OCI-LY7 (cell line): ENCODE data around the gene LCN6. TPM values are rescaled to one million over a fixed set of nuclear protein-coding genes. Genes with fewer than 3 reads are reported as not detected.

Experiments
- BruUV-seq: library from RNA; stranded (reverse); fragments of 400-500 nt; replicated peaks from 2 replicates; lab custom pipeline; 2021; lab: Mats Ljungman, UMichigan
- CTCF ChIA-PET: fragments of 300-600 bp; sonication (Branson Sonifier 250); formaldehyde crosslinking; loops from one replicate; lab custom pipeline; 2022; ENCODE audit warnings: antibody characterized with exemption; ENCODE audit not compliant: unreplicated experiment; lab: Charles Lee
- POLR2A ChIA-PET: fragments of 300-600 bp; sonication (Branson Sonifier 250); formaldehyde crosslinking; loops from one replicate; lab custom pipeline; 2022; ENCODE audit warnings: antibody characterized with exemption; lab: Charles Lee
- DNase-seq: peaks from one replicate; pipeline ENCODE4 v3.0.0-alpha.2; 2015; ENCODE audit warnings: low spot score
- H2AFZ ChIP-seq: fragments of 200-600 bp; sonication (generic), shearing (Covaris generic); 2 replicates; pipeline ENCODE4 v1.6.1; 2014; ENCODE audit warnings: mild to moderate bottlenecking, antibody characterized with exemption, low read length, moderate library complexity
- H3K27ac ChIP-seq: fragments of 200-600 bp; sonication (generic); 2 replicates; pipeline ENCODE4 v1.5.1; 2014; ENCODE audit warnings: mixed run types, low read depth, mild to moderate bottlenecking, moderate library complexity, low read length, inconsistent platforms; ENCODE audit not compliant: poor library complexity, severe bottlenecking
- H3K36me3 ChIP-seq: fragments of 200-600 bp; sonication (generic); 2 replicates; pipeline ENCODE4 v1.6.1; 2014; ENCODE audit warnings: mild to moderate bottlenecking, antibody characterized with exemption, low read length, moderate library complexity, mixed read lengths; ENCODE audit not compliant: insufficient read depth
- H3K4me1 ChIP-seq: fragments of 200-600 bp; sonication (generic); 2 replicates; pipeline ENCODE4 v1.5.1; 2014; ENCODE audit warnings: mild to moderate bottlenecking, low read length; ENCODE audit not compliant: insufficient read depth, poor library complexity, severe bottlenecking
- H3K4me2 ChIP-seq: fragments of 200-600 bp; sonication (generic); 2 replicates; pipeline ENCODE4 v1.6.1; 2014; ENCODE audit warnings: mild to moderate bottlenecking, low read length
- H3K4me3 ChIP-seq: fragments of 200-600 bp; sonication (generic); 2 replicates; pipeline ENCODE4 v1.5.1; 2014; ENCODE audit warnings: mild to moderate bottlenecking, low read depth, low read length; ENCODE audit not compliant: poor library complexity, severe bottlenecking
- H3K79me2 ChIP-seq: fragments of 200-600 bp; sonication (generic); 2 replicates; pipeline ENCODE4 v1.6.1; 2016; ENCODE audit warnings: low read depth, mild to moderate bottlenecking, low read length, moderate library complexity, mixed read lengths; ENCODE audit not compliant: insufficient read depth
- H3K9me2 ChIP-seq: fragments of 200-600 bp; sonication (generic); 2 replicates; pipeline ENCODE4 v1.6.1; 2016; ENCODE audit warnings: mild to moderate bottlenecking, low read length, mixed read lengths; ENCODE audit not compliant: insufficient read depth
- H3K9me3 ChIP-seq: fragments of 200-600 bp; sonication (generic); 2 replicates; pipeline ENCODE4 v1.6.1; 2014; ENCODE audit warnings: mild to moderate bottlenecking, mixed run types, low read length, mixed read lengths
- H4K20me1 ChIP-seq: fragments of 200-600 bp; sonication (generic); 2 replicates; pipeline ENCODE4 v1.6.1; 2014; ENCODE audit warnings: mild to moderate bottlenecking, antibody characterized with exemption, low read length, moderate library complexity, mixed read lengths; ENCODE audit not compliant: insufficient read depth
- CTCF ChIP-seq: fragments of 200-600 bp; sonication (generic); conservative IDR thresholded peaks from 2 replicates; pipeline ENCODE4 v1.5.1; 2014; ENCODE audit warnings: mild to moderate bottlenecking, antibody characterized with exemption, low read length, moderate library complexity, mixed read lengths
- EZH2phosphoT487 ChIP-seq: fragments of 200-600 bp; sonication (generic); IDR thresholded peaks from 2 replicates; pipeline ENCODE4 v1.6.1; 2018; ENCODE audit warnings: low read depth, borderline replicate concordance, mild to moderate bottlenecking, mixed run types, antibody characterized with exemption, low read length, moderate library complexity, mixed read lengths
- intact Hi-C: fragments of 100-400 bp; cut with micrococcal nuclease; formaldehyde crosslinking; loops from one replicate; pipeline ENCODE4 v1.10.0; 2022; ENCODE audit not compliant: unreplicated experiment
- total RNA-seq, 2 experiments: library from RNA; depleted of rRNA in 1 of 2; stranded (reverse); fragments of >200 nt in 1 of 2; shearing (Covaris generic) in 1 of 2; gene quantifications; 2 replicates each; pipeline ENCODE4 v1.2.3, GENCODE V29; 2014 to 2022

The LCN6 gene
- total RNA-seq, 2 experiments from 2014 or later, result not detected

- POLR2A ChIA-PET, result no interaction called here
- no TSS peak for BruUV-seq
- no peak for DNase-seq
Observed at GRCh38 chr9:136774416-136775045, 26.2 kb upstream of the LCN6 start.

GRCh38 chr9:136773386-136774044 is 25.2 kb upstream of the LCN6 start:
- Histone ChIP-seq H4K20me1 (no peaks in the 10 kb centered on the region), H3K4me2 (peak overlapping the region; percentile 21; the same call in 1 of the 2 replicates), H3K36me3 (no peaks in the 10 kb centered on the region), H3K27ac (no peak overlapping the region), H3K9me3 (peaks cover 17% of the 10 kb centered on the region; the same call in 1 of the 2 replicates), H3K9me2 (no peaks in the 10 kb centered on the region), H2AFZ (peak overlapping the region; percentile 98), H3K4me3 (peak overlapping the region; percentile 14), H3K4me1 (peaks cover 4% of the 10 kb centered on the region), H3K79me2 (no peaks in the 10 kb centered on the region)
- POLR2A ChIA-PET, result no interaction called here
- CTCF ChIA-PET, result no interaction called here
- intact Hi-C loops, result no loop called here
- DNase-seq, result peak; percentile 83
- TF ChIP-seq EZH2phosphoT487 (no peak), CTCF (no peak)
- no TSS peak for BruUV-seq

More at GRCh38 chr9:136774416-136775045, 26.2 kb upstream of the LCN6 start:
- Histone ChIP-seq H3K27ac (no peak overlapping the region), H3K79me2 (no peaks in the 10 kb centered on the region), H3K9me3 (peaks cover 17% of the 10 kb centered on the region; the same call in 1 of the 2 replicates), H3K36me3 (no peaks in the 10 kb centered on the region), H3K9me2 (no peaks in the 10 kb centered on the region), H2AFZ (peak overlapping the region; percentile 98; the same call in 1 of the 2 replicates), H4K20me1 (no peaks in the 10 kb centered on the region), H3K4me3 (no peak overlapping the region), H3K4me2 (no peak overlapping the region), H3K4me1 (peaks cover 4% of the 10 kb centered on the region)
- TF ChIP-seq EZH2phosphoT487, result no peak
- TF ChIP-seq CTCF, result no peak
- CTCF ChIA-PET, result no interaction called here
- intact Hi-C loops, result no loop called here
